ENCODE results near the gene GSTM2. TPM values are rescaled to one million over a fixed set of nuclear protein-coding genes. Genes with fewer than 3 reads are reported as not detected.

The GSTM2 gene
- 51.2 TPM for total RNA-seq
- long read RNA-seq, transcript GSTM2-201 (8 exons, 1,157 nt) = major isoform, 22 of 52 reads
- long read RNA-seq, partial matches to known transcripts = 3 of 52 reads
- long read RNA-seq, other reads (novel, unspliced or antisense) = 25 of 52 reads

DNA sequence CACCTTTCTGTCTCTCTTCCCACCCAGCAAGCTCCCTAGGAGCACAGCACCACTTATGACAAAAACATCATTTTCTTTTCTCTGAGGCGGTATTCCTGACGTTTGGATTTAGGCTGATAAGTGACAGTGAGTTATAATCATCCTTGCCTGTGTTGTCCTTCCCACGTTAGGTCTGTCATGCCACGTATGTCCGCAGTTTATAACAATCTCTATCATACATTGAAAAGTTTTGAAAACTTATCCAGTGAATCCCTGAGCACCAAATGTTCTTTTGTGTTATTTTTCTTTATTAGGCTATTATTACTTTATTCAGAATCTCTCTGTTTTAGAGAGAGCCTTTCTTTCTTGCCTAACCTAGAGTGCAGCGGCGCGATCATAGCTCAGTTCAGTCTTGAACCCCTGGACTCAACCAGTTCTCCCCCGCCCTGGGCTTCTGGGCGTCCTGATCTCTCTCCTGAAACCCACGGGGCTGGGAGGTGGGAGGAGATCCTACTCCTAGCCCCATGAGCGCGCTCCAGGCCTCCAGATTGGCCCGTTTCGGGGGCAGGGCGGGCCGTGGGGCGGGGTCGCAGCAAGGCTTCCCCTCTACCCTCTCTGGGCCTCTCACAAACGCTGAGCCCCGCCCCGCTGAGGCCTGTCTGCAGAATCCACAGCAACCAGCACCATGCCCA lies at the start of gene GSTM2:
GSTM2 (plus strand) TSS at position 606 of the 671 bp plus-strand sequence; CDS start at position 665, 59 bp downstream.
- peak; percentile 95 for DNase-seq (ENCODE audit: low spot score)

DNA sequence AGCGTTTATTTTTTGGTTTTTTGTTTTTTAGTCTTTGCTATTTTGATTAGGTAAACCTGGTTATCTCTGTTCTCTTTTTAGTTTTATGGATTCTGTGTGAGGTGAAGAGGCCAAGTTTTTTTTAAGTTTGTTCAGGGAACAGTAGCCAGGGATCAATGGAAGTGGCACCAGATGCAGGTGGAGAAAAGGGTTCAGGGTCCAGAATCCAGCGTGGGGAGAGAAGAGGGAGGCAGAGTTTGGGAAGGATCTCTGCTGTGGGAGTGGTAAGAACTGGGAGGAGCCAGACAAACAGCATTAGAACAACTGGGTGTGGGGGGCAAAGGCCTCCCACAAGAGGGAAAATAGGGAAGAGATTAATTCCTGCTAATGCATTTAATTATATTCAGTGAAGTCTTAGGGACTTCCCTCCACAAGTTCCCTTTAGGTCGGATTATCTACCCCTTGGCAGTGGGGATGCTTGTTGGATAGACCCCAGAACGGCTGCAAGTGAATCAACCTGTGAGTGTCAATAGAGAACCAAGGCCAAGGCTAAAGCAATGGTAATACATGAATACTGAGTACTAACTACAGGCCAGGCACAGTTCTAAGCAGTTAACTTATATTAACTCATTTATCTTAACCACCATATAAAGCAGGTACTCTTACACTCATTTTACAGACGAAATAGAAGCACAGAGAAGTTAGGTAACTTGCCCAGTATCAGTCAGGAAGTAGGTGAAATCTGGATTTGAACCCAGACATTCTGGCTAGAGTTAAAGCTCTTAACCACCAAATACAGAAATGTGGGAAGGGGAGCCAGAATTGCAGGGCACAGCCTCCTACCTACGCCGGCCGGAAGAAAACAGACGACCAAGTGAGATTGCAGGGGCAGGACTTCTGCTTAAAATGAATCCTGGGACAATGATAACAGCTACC lies 48.9 kb upstream of the GSTM2 start:
- DNase-seq (ENCODE audit: low spot score) = no peak

DNA sequence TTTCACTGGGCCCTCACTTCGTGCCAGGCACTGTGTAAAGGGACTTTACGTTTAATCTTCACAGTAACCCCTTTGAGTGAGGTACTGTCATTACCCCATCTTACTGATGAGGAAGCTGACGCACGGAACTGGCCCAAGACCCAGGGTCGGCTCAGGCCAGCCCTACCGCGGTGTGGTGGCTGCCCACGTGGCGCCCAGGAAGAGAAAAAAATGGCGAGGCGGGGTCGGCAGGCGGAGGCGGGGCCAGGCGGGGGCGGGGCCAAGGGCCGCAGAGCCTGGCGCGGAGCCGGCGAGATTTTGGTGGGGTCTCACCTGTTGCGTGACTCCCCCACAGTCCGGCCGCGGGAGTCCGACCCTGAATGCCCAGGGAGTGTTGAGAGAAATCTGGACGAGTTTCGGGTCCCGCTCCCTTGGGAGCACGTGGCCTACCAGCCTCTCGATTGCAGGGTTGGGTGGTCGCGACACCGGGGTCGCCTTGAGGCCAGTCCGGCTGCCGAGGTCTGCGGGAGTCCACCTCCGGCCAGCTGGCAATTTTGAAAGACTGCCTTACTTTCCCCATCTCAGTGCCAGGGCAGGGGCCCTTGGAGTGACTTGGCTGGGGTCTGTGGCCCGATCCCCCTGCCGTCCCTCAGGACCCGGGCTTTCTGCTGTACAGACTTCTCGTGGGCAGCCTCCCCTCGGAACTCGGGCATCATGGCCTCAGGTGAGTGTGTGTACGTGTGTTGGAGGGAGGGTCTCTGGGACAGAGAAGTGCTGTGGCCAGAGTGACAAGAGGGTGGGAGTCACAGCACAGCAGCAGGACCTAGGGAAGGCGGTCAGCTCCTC lies 48.1 kb upstream of the GSTM2 start, which contains the start of the genes AMPD2 and GNAT2:
AMPD2 (plus strand) TSS at position 262 of the 825 bp plus-strand sequence. CDS start 1,339 bp downstream, outside the sequence.
GNAT2 (minus strand) TSS at position 41 of the 825 bp plus-strand sequence. CDS start 6,746 bp downstream, outside the sequence.
- DNase-seq (ENCODE audit: low spot score) = peak; percentile 94

DNA sequence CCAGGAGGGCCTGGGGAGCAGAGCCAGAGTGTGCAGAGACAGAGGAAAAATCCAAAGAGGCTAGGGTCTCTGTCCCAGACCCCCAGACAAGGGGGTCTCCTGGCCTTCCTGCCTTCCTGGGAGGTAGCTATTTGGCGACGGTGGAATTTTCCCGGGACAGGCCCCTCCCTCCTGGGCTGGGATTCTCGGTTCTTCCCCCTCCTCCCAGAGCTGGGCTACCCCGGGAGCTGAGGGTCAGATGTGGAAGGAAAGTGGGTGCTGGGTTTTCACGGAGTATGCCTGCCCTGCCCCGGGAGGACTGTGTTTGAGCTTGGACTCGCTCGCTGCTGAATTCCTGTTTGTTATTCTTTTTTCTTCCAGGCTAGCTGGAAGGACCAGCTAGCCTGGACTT lies 47.5 kb upstream of the GSTM2 start:
- no peak for DNase-seq (ENCODE audit: low spot score)

DNA sequence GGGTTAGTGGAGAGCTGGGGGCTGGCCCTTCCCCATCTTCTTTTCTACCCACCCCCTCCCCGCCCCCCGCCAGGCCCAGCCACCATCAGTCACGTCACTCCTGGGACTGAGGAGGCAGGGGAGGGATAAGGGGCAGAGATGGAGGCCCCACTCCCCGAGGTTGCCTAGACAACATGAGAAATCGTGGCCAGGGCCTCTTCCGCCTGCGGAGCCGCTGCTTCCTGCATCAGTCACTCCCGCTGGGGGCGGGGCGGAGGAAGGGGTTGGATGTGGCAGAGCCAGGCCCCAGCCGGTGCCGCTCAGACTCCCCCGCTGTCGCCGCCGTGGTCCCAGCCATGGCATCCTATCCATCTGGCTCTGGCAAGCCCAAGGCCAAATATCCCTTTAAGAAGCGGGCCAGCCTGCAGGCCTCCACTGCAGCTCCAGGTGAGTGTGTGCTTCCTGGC lies 47.0 kb upstream of the GSTM2 start:
- peak; percentile 98 for DNase-seq (ENCODE audit: low spot score)

DNA sequence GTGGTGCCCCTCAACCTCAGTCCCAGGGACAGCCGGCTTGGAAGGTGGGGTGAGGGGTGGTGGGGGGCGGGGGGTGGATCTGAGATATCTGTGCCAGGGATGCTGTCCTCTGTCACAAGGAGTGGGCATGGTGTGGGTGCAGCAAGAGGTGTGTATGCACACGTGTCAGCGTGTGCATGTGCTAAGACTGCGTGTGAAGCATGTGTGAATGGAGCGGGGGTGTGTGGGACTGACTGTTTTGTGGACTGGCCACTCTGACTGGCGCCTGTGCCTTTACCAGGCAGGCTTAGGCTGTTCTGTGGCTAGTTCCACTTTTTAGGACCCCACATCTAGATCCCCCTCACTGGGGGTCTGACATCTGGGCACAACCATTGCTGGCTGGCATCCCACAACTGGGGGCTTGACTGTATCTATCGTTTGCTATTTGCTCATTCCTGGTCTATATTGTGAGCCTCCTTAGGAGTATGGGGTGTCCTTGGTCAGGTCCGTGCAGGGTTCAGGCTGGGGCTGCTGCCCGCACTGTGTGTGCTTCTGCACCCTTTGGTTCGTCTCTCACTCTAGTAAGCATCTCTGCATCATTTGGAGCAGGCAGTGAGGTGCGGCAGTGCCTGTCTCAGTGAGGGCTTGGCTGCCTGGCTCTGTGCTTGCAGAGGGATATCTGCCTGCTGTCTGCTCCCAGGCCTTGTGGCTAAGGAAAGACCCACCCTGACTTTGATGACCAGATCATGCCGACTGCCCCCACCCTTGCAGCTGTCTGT lies 46.3 kb upstream of the GSTM2 start:
- no peak for DNase-seq (ENCODE audit: low spot score)

DNA sequence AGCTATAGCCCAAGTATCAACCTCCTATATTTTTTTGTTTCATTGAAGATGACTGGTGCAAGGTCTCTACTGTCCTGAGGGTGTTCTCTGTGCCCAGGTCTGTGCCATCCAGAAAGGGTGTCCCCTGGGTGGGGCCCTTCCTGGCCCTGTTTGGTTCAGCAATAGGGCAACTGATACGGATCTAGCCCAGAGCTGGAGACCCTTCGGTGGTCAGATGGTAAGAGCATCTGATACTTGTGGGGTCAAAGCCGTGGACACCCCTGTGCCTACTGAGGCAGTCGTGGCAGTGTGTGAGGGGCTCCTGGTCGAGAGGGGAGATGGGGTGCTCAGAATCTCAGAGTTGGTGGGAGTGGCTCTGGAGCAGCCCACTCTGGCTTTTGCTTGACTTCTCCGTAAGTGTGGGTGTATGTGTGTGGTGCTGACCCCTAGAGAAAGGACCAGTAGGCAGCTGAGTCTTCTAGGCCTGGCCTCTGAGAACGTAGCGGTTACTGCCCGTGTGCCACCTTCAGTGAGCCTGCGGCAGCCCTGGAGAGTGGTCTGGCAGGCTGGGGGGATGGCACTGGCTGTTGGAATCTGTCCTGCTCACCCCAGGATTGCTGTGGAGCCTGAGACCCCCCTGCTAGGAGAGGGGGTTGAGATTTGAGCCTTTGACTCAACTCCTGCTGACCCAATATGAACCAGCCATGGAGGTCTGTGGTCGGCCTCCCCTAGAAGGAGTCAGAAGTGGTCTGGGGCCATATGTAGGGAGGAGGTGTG lies 45.5 kb upstream of the GSTM2 start:
- DNase-seq (ENCODE audit: low spot score) = no peak

DNA sequence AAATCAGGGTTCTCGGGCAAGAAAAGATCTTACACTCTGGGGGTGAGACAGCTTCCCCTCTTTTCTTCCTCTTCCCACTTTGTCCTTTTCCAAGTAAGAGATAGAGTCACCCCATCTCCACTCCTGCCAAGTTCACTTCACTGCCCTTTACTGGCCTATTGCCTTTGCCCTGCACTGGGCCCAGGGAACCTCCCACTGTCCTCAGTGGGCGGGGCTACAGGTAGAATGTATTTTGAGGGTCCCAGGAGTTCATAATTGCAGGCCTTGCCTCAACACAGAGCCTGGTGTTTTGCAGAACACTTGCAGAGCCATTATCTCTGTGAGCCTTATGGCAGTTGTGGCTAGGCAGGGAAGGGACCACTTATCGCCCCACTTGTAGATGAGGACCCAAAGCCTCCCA lies 45.0 kb upstream of the GSTM2 start:
- no peak for DNase-seq (ENCODE audit: low spot score)

DNA sequence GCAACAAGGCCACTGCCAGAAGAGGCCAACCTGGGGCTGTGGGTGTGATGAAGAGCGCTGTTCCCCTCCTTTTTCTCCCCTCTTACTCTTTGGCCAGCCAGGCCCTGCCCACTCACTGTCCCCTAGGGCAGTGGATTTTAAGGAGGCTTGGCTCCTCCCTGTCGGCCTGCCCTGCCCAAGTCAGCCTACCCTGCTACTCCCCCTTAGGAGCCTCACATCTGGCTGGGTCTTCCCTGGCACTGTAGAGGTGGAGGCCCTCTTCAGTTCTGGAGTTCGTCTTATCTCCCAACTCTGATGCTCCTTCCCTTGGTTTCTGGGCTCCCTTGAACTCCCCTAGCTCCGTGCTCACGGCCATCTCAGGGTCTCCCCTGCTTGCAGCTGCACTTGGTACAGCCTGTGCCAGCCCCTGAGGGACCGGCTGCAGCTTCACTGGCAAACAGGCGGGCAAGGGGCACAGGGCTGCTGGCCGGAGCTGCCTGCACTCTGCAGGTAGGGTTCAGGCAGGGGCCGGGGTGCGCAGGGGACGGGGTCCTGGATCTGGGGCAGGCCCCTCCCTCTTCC lies 44.2 kb upstream of the GSTM2 start:
- no peak for DNase-seq (ENCODE audit: low spot score)

DNA sequence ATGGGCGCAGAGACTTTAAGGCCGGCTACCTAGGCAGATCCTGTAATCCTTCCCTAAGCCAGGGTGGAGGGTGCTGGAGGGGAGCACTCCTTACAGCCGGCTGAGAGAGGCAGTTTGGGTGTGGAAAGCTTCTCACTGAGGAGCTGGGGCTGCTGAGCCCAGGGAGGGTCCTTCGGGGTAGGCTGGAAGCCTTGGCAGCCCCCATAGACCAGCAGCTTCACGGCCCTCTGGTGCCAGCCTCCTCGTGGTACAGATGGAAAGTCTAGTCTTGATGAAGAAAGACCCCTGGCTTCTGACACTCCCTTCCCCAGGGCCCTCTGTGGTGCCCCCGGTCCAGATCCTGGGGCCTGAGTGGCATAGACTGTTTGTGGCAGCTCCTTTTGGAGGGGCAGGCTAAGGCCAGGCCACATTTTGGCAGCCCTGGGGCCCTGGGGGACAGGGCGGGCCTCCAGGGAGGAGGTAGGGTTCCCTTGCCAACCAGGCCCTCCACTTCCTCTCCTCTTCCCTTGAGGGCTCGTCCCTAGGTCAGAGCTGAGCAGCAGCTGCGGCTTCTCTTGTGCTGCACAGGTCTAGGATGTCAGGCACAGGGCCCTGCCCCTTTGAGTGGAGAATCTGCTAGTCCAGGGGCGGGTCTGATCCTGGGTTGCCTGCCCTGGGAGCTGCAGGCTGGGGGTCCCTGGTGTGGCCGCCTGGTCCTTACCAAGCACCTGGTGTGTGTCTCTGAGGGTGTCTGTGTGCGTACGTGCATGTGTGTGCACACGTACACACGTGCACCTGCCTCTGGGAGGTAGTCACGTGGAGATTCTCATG lies 43.5 kb upstream of the GSTM2 start:
- no peak for DNase-seq (ENCODE audit: low spot score)

DNA sequence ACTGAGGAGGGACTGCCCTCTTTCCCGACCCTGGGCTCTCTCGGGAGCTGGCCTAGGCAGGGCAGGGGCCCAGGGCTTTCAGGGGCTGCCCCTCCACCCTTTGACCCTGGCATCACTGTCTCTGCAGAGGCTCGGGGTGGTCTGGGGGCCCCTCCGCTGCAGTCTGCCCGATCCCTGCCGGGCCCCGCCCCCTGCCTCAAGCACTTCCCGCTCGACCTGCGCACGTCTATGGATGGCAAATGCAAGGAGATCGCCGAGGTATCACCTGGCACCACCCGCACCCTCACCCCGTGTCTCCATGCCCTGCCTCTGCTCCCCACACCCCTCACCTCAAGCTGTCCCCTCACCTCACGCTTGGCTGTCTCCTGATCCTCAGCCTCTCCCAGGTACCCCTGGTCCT lies 42.7 kb upstream of the GSTM2 start:
- DNase-seq (ENCODE audit: low spot score) = no peak

DNA sequence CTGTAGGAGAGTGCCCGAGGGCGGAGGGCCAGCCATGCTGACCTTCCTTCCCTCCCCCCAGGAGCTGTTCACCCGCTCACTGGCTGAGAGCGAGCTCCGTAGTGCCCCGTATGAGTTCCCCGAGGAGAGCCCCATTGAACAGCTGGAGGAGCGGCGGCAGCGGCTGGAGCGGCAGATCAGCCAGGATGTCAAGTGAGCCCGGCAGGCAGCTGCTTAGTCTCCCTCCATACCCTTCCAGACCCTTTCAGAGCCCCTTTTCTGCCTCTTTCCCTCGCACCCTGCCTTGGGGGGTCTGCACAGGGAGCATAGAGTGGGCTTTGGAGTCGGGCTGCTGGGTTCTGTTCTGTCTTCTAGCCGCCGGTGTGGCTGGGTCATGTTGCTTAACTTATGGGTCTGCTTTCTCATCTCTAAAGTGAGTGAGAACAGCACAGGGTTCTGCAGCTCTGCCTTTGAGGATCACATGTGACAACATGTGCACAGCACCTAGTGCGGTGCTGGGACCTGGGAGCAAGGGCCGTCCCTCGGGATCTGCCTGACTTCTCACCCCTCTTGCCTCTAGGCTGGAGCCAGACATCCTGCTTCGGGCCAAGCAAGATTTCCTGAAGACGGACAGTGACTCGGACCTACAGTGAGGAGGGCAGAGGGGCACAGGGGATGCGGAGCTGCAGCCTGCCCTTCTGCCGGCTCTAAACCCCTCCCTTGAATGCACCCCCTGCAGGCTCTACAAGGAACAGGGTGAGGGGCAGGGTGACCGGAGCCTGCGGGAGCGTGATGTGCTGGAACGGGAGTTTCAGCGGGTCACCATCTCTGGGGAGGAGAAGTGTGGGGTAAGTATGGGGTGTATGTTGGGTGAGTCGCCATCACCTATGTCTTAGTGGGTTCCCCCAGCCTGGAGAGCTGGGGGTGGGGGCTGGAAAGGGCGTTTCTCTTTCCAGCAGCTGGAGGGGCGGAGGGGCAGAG lies 42.0 kb upstream of the GSTM2 start:
- DNase-seq (ENCODE audit: low spot score) = no peak

DNA sequence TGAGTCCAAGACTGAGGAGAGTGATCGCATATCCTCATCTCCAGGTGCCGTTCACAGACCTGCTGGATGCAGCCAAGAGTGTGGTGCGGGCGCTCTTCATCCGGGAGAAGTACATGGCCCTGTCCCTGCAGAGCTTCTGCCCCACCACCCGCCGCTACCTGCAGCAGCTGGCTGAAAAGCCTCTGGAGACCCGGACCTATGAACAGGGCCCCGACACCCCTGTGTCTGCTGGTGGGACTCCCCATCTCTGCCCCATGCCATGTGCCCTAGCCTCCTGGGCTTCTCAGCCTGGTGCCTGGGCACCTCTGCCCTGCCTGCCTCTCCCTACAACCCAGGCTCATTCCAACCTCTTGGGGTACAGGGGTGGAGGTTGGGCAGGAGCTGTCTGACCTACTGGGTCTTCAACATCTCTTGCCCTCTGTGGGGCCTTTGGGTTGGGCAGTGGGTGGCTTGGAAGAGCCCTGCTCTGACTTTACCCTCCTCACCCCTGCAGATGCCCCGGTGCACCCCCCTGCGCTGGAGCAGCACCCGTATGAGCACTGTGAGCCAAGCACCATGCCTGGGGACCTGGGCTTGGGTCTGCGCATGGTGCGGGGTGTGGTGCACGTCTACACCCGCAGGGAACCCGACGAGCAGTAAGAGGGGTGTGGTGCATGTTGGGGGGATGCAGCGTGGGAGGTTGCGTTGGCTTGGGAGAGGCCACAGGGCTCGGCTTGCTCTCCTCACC lies 41.0 kb upstream of the GSTM2 start:
- no peak for DNase-seq (ENCODE audit: low spot score)

DNA sequence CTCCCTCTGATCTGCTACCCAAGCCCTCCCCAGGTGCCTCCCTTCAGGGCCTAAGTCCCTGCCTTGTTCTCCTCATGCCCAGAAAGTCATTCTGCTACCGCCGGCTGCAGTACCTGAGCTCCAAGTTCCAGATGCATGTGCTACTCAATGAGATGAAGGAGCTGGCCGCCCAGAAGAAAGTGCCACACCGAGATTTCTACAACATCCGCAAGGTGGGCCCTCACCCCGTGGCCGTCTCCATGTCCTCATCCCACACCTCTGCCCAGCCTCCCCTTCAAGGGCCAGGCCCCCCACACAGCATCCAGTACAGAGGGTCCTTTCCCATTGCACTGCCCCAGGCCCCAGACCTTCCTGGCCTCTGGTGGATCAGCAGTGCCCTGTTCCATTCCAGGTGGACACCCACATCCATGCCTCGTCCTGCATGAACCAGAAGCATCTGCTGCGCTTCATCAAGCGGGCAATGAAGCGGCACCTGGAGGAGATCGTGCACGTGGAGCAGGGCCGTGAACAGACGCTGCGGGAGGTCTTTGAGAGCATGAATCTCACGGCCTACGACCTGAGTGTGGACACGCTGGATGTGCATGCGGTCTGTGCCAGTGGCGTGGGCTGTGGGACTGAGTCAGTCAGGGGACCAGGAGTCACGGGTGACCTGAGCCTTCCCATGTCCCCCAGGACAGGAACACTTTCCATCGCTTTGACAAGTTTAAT lies 40.0 kb upstream of the GSTM2 start:
- DNase-seq (ENCODE audit: low spot score) = no peak

DNA sequence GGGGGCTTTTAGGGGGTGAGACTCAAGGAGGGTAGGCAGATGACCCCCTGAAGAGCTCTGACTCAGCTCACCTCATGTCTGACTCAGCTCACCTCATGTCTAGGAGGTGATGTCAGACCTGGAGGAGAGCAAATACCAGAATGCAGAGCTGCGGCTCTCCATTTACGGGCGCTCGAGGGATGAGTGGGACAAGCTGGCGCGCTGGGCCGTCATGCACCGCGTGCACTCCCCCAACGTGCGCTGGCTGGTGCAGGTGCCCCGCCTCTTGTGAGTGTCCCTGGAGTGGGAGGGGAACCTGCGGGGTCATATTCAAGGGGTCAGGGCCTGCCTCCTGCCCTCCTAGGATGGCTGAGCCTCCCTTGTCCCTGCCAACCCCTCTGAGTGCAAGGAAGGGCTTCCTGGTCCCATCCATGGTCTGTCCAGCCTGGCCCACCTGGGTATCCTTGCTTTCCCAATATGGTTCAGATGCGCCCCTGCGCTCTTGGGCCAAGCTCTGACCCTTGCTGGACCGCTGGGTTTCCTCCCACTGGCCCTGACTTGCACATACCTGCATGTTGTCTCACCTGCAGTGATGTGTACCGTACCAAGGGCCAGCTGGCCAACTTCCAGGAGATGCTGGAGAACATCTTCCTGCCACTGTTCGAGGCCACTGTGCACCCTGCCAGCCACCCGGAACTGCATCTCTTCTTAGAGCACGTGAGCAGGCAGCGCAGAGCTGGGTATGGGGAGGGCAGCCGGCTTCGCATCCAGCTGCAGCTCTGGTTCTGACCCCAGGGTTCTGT lies 39.1 kb upstream of the GSTM2 start:
- no peak for DNase-seq (ENCODE audit: low spot score)

Data from mesenteric fat pad (tissue), 1 donor.